Heart right ventricle (tissue), 16 donors: ENCODE results near the gene FAM53A. TPM values are rescaled to one million over a fixed set of nuclear protein-coding genes. Genes with fewer than 3 reads are reported as not detected.

Experiments used
- ATAC-seq, 8 donors: fragments of 200-7000 bp; cut with Tn5 transposase; one replicate each; pipeline ENCODE4 v1.9.1; 2020; ENCODE audit warnings: mild to moderate bottlenecking in 8 of 8, moderate library complexity in 8 of 8, moderate number of reproducible peaks in 1 of 8
- DNase-seq, 2 donors: peaks; one replicate each; pipeline ENCODE4 v3.0.0-alpha.2; 2020
- H3K27ac ChIP-seq, 10 donors: fragments of 200-600 bp; sonication (generic) in 2 of 10; one replicate each; pipeline versions ENCODE4 v1.5.0 to v1.8.0; 2020 to 2022; ENCODE audit warnings: mild to moderate bottlenecking in 3 of 10
- H3K27me3 ChIP-seq, 7 donors: fragments of 200-600 bp; one replicate each; pipeline ENCODE4 v1.8.0; 2021 to 2022; ENCODE audit warnings: mild to moderate bottlenecking in 2 of 7
- H3K36me3 ChIP-seq, 9 donors: fragments of 200-600 bp; sonication (generic) in 1 of 9; one replicate each; pipeline versions ENCODE4 v1.5.0 to v1.8.0; 2020 to 2022; ENCODE audit warnings: mild to moderate bottlenecking in 2 of 9
- H3K4me1 ChIP-seq, 9 donors: fragments of 200-600 bp; sonication (generic) in 1 of 9; one replicate each; pipeline versions ENCODE4 v1.5.0 to v1.8.0; 2020 to 2022; ENCODE audit warnings: mild to moderate bottlenecking in 4 of 9
- H3K4me3 ChIP-seq, 10 donors: fragments of 200-600 bp; sonication (generic) in 2 of 10; one replicate each; pipeline versions ENCODE4 v1.5.0 to v1.8.0; 2020 to 2022; ENCODE audit warnings: mild to moderate bottlenecking in 7 of 10, moderate library complexity in 2 of 10
- H3K9me3 ChIP-seq, 11 donors: fragments of 200-600 bp in 10 of 11; sonication (generic) in 2 of 11; one replicate each; pipeline versions ENCODE4 v1.5.0 to v1.8.0; 2013 to 2022; ENCODE audit warnings: mild to moderate bottlenecking in 2 of 11, control low read depth in 1 of 11, moderate library complexity in 1 of 11
- CTCF ChIP-seq, 9 donors: fragments of 200-600 bp; sonication (generic) in 2 of 9; IDR thresholded peaks; one replicate each; pipeline versions ENCODE4 v1.5.0 to v1.8.0; 2021 to 2022; ENCODE audit warnings: antibody characterized with exemption in 9 of 9, mild to moderate bottlenecking in 5 of 9, moderate library complexity in 1 of 9
- WGBS, 2 donors: extraction: QIAGEN DNeasy Blood & Tissue Kit; methylation state at CpG; one replicate each; pipeline ENCODE4 v1.1.7; 2013; ENCODE audit warnings: inconsistent platforms in 1 of 2; 5-methylcytosine and 5-hydroxymethylcytosine counted together
- intact Hi-C, 10 donors: fragments of 100-400 bp; cut with DNase I; formaldehyde crosslinking; loops; one replicate each; pipeline versions ENCODE4 v1.11.1 to v1.14.2; 2022
- polyA plus RNA-seq, 2 donors: library from polyadenylated mRNA; stranded (reverse); fragments of 200-250 nt; gene quantifications; one replicate each; pipeline ENCODE4 v1.2.3, GENCODE V29; 2013
- total RNA-seq, 10 donors: library from RNA; stranded (reverse); fragmentation: NEBNext Ultra II Directional in 3 of 10; extraction: Animal tissue kit (Norgen Biotek cat#: 25700) in 3 of 10; gene quantifications; one replicate each; pipeline versions ENCODE4 v1.2.1 to v1.2.4, GENCODE V29; 2021 to 2023
- donor health status: Arrhythmogenic right ventricular cardiomyopathy.
- donor health status: ischemic (EF 13 %, LVEDD 7.1; RV severe dilation, severe dysfunction).
- donor health status: healthy with polysubstance abuse.
- donor health status: DM: no; HTN: yes; CAD: no.
- donor health status: DM: no; HTN: no; CAD: no.
- donor health status: ischemic (EF 25% LVEDD 6.9; RV normal size, moderate dysfunction).
- donor health status: ischemic (EF 25% LVEDD 5.7; RV mildly dilated, moderate dysfunction).
- donor health status: healthy.
- donor health status: DM: yes; HTN: yes; CAD: no.
- donor health status: Ischemic cardiomyopathy.
- donor health status: ischemic (EF 35%, LVEDD 5.7; RV mildly dilated, moderate dysfunction).
- donor health status: nonischemic (EF 11% LVEDD 7.7; RV severe dilation, severe dysfunction).
- donor health status: DM: yes; HTN: yes; CAD: no.
- donor health status: PGD.
- donor health status: ischemic (EF 29% LVEDD 5.4; RV normal size, mild dysfunction).
- donor health status: nonischemic (EF 23%, LVEDD 6.1; RV moderate dilation, normal function).

The FAM53A gene
- total and polyA plus RNA-seq, 12 donors, result 0.24 to 1.5 (median 0.74) TPM

DNA sequence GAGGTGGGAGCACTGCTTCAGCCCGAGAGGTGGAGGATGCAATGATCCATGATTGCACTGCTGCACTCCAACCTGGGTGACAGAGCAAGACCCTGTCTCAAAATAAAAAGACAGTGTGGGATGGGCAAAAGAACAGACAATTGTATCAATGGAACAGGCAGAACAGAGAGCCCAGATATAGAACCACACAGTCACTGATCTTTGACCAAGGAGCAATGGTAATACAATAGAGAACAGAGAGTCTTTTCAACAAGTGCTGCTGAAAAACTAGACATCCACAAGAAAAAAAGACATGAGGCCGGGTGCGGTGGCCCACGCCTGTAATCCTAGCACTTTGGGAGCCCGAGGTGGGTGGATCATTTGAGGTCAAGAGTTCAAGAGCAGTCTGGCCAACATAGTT lies 5.9 kb downstream of the FAM53A start:
- H3K27me3 ChIP-seq, result no peaks in the 10 kb centered on the region
- WGBS, 2 donors, result 81 to 84% methylated on average over 5 of the region's 5 CpGs
- peaks cover 0 to 6% (median under 1%) of the 10 kb centered on the region in 9 donors for H3K4me1 ChIP-seq
- intact Hi-C loops, result no loop called here
- no peaks in the 10 kb centered on the region for H3K36me3 ChIP-seq
- ATAC-seq (no peak), DNase-seq (no peak)
- TF ChIP-seq CTCF (IDR thresholded peaks at IDR 0.05), result no peak
- H3K4me3 ChIP-seq, result no peak overlapping the region
- no peak overlapping the region for H3K27ac ChIP-seq
- no peaks in the 10 kb centered on the region for H3K9me3 ChIP-seq

GRCh38 chr4:1676605-1677525 lies 7.2 kb downstream of the FAM53A start:
- H3K4me3 ChIP-seq, result no peak overlapping the region
- TF ChIP-seq CTCF (IDR thresholded peaks at IDR 0.05), result no peak
- WGBS, 2 donors, result 77 to 80% methylated on average over 25 of the region's 25 CpGs
- no peak for DNase-seq
- ATAC-seq, result peak in 1 of 8 donors; percentile 28
- H3K27me3 ChIP-seq, result no peaks in the 10 kb centered on the region
- intact Hi-C loops, result no loop called here
- no peaks in the 10 kb centered on the region for H3K36me3 ChIP-seq
- no peaks in the 10 kb centered on the region for H3K9me3 ChIP-seq
- no peak overlapping the region for H3K27ac ChIP-seq
- no peaks in the 10 kb centered on the region for H3K4me1 ChIP-seq

GRCh38 chr4:1675802-1676137 lies 8.3 kb downstream of the FAM53A start:
- TF ChIP-seq CTCF (IDR thresholded peaks at IDR 0.05), result no peak
- no peaks in the 10 kb centered on the region for H3K36me3 ChIP-seq

DNA sequence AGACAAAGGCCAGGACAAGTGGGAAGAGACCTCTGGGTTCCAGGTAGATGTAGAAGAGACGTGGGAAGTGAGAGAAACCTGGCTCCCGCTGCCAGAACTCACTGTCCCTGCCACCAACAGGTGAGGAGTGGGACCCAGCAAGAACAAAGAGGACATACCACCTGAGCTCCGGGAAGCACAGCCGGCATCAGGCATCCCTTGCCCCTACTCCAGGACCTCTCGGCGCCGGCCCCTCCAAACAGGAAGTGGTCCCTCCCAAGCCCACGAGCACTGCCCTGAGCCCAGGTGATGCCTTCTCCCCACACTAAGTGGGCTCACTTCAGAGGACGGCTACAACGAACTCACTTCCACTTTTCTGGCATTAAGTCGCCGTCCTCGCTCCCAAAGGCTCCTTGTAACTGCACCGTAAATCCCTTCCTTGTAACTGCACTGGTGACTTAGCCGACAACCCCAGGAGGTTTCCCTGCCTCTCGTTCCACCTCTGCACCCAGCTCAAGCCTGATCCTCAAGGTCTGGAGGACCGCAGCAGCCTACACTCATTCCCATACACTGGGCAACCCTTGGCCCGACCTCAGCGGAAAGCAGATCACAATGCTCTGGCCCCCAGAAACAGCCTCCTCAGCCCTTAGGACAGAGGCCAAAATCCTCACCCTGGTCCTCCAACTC lies 8.8 kb downstream of the FAM53A start:
- DNase-seq (no peak), ATAC-seq (no peak)
- intact Hi-C loops, result no loop called here
- WGBS, 2 donors, result 84% methylated on average over 19 of the region's 19 CpGs
- Histone ChIP-seq H3K36me3 (no peaks in the 10 kb centered on the region), H3K4me3 (no peak overlapping the region), H3K4me1 (no peaks in the 10 kb centered on the region), H3K27ac (no peak overlapping the region), H3K27me3 (no peaks in the 10 kb centered on the region), H3K9me3 (no peaks in the 10 kb centered on the region)
- TF ChIP-seq CTCF (IDR thresholded peaks at IDR 0.05), result no peak

More at GRCh38 chr4:1675802-1676137, 8.3 kb downstream of the FAM53A start:
- Histone ChIP-seq H3K9me3 (no peaks in the 10 kb centered on the region), H3K4me1 (no peaks in the 10 kb centered on the region), H3K27me3 (no peaks in the 10 kb centered on the region), H3K4me3 (no peak overlapping the region), H3K27ac (no peak overlapping the region)
- intact Hi-C loops, result no loop called here
- ATAC-seq (no peak), DNase-seq (no peak)
- 83 to 89% methylated on average over 10 of the region's 10 CpGs for WGBS, 2 donors
